Measurements from ENCODE around the gene SPAG7.

GRCh38 chr17:4950075-4950745 is 17.4 kb downstream of the SPAG7 start:
- TF ChIP-seq EZH2 (IDR thresholded peaks at IDR 0.05; ENCODE audit: borderline replicate concordance) (no peak), CTCF (IDR thresholded peaks at IDR 0.05; ENCODE audit: poor library complexity) (no peak)
